ENCODE measurements around the gene SHROOM1.

SHROOM1 gene

DNA sequence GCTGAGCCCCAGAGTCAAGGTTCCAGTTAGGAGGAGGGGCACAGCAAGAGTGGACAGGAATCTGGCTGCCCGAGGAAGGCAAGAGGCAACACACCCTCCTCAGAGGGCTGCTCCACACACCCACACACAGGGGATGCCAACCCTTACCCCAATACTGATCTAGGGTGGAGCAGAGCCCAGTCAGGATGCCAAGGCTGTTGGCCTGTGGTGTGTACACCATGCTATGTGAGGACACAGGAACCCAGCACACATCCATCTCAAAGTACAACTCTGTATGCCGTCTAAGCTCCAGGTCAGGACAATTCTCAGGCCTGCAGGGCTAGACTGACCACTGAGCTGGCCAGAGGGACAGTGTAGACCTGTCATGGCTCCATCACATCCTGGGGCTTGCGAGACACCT lies 56.0 kb downstream of the SHROOM1 start:
- DNase-seq: no peak

DNA sequence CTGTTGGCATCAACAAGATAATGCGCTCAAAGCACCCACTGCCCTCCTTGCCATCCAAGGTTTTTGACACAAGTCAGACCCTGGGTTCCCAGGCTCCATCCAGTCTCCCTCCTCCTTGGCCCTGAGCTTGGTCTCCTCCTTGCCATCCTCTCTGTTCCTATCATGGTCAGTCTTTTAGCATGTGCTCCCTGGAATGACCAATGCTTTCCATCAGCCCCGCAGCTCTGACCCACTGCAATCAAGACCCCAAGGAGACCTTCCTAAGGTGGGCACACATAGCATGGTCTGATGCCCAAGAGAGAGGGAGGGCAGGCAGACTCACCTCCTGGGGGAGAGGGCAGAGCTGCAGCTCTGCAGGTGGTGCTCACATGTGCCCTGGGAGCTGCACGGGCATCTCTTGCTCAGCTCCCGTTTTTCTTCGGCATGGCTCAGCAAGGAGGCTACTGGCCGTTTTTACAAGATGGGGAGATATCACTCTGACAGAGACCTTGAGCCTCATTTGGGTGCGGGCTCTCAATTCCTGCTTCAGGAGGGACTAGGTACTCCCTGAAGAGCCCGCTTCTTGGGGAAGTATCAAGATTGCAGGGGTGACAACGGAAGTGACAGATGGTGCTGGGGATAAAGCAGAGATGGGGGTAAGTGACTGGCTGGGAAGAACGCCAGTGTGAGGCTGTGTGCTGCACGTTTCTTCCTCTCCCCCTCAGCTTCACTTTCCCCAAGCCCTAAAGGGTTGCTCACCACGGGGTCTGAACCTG lies 56.7 kb downstream of the SHROOM1 start:
- DNase-seq: no peak

DNA sequence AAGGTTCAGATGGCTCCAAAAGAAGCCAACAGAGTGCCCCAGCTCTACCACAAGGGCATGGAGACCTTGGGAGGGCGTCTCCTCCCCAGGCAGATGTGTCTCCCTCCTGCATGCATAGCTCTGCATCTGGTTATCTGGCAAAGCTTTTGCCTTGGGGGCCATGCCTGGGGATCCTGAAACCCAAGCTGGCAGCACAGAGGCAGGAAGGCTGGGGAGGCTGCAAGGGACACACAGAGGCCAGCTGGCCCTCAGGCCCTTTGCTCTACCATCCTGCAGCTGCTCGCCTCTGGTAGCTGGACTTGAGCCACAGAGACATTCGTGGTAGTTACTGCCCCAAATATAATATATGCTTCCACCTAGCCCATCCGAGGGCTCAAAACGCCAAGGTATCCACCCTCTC lies 57.3 kb downstream of the SHROOM1 start:
- DNase-seq: no peak

DNA sequence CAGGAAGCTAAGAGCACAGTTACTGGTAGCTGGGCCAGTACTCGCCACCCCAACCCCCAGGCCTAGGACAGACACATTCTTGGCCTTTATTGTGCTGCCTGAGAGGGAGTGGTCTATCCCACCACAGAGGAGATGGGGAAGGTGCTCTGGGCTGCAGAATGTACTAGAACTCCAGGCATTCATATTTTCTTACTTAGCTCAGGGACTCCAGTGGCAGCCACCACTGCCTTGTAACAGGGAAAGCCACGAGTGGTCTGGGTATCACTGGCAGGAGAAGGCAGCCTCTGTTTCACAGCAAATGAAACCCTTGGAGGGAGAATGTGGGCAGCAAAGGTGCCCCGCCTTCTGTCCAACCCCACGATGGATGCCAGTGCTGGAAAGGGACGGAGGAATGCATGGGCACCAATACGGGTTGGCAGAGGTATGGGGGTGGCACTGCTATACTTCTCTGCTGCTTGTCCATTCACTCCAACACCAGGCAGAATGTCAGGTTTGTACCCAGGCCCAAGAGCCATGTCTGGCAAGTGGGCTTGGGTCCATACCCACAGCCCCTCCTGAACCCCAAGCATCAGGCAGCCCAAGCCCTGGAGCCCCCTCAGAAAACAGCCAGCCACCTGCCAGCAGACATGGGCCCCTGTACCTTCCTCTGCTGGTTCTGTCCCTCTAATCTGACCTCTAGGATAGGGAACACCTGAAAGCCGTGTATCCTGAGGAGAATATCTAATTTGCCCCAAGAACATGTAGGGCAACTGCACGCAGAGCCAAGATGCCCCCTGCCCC lies 58.0 kb downstream of the SHROOM1 start:
- DNase-seq: no peak
